ENCODE results near the gene SLC41A3.
"Not testable (repeated sequence)": the region's sequence is repeated elsewhere in the genome, so short reads cannot be mapped to it uniquely, and the experiment has no call there.

Gene SLC41A3

DNA sequence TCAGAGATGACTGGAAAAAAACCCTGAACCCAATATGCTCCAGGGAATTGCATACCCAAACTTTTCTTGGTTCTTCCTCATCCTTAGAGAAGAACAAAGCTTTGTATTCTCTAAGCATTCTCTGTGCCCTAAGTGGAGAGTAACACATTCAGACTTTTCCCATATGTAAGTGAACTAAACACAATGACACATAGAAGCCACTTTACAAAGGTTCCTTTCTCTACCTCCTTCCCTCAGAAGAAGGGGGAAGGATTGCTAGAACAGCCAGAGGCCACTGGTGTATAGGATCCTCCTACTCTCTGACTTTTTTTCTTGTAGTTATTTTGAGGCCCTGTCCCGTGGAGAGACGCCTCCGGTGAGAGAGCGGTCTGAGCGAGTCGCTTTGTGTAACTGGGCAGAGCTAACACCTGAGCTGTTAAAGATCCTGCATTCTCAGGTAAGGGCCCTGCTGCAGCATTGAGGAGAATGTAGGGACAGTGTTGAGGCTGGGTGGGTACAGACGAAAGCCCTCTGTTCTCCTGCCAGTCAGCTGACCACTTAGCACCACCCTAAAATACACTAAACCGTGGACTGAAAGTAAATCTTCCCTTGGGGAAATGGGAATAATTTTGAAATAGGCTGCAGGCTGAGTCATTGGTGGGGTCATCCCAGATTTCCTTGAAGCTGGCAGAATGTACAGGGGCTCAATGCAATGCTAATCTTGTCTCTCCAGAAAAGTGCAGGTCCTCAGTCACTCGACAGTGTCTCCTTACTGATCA lies 108.5 kb downstream of the SLC41A3 start:
- not testable (repeated sequence) for DNase-seq

GRCh38 chr3:125971997-125972944 lies 111.7 kb downstream of the SLC41A3 start:
- not testable (repeated sequence) for DNase-seq

DNA sequence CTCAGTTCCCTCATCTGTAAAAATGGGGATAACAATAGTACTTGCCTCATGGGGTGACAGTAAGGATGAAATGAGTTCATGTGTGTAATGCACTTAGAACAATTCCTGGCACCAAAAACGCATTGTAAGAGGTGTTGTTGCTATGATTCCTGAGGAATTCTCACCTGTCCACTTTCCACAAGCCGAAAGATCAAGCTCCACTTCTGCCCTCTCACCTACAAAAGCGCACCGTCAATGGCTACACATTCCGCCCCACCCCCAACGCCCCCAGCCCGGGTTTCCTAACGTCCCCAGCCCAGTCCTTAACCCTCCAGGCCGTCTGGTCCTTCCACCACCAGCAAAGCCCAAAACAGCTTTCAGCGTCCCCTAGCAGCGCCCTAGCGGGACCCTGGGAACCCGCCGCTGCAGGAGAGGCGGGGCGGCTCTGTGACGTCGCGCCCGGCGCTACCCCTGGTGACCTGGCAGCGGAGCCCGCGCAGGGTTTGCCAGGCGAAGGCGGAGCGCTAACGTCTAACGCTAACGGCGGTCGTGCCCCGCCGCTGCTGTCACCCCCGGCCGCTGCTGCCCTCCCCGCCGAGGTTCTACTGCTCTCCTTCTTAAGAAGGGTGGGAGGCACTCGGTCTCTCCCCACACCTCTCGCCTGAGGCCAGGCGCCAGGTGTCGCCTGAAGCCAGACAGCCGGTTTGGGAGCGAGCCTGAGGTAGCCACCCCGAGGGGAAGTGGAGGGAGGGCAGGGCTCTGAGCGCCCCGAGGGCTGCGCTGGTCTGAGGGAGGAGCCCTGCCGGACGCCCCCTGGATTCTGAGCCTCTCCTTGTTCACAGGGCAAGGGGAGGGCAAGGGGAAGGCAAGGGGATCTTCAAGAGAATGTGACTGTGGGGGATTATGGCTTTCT lies 115.0 kb downstream of the SLC41A3 start, which contains the start of gene ROPN1B:
ROPN1B (plus strand) TSS at position 478 of the 892 bp plus-strand sequence. CDS start 2,877 bp downstream, outside the sequence.
- not testable (repeated sequence) for DNase-seq

DNA sequence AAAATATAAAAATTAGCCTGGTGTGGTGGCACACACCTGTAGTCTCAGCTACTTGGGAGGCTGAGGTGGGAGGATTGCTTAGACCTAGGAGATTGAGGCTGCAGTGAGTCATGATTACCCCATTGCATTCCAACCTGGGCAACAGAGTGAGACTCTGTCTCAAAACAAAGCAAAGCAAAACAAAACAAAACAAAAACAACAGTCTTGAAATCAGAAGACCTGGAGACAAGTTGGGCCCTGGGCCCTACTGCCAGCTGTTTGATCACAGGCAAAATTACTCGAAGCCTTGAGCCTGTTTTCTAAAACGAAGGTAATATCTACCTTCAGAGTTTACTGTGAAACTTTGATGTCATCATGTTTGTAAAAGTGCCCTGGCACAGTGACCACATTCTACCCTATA lies 115.8 kb downstream of the SLC41A3 start:
- DNase-seq, result not testable (repeated sequence)

DNA sequence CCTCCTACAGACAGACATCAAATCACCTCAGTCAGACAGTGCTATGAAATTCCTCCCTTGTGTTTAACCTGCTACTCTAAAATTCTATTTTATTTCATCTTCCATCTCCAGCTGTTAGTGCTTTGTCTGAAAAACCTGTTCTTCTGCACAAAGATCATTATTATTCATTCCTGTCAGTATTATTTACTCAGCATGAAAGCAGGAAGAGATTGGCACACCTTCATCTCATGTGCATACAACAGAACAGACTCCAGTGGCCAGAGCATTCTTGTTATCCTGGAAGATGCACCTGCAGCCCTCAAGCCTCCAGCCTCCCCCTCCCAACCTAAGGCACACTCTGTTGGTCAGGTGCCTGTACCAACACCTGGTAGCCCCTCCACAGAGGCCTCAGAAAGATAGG lies 116.8 kb downstream of the SLC41A3 start:
- no peak for DNase-seq

DNA sequence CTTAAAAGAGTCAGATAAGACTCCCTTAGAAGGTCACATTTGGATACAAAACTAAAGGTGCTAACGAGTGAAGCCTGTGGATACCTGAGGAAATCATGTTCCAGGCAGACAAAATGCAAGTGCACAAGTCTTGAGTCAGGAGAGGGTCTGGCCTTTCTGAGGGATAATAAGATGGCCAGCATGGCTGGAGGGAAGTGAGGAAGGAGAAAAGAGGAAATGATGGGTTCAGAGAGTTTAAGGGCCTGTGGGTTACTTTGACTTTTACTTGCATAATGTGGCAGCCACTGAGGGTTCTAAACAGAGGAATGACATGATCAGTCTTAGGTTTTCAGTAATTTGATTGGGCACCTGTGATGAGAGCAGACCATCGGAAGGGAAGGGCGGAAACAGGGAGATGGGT lies 118.4 kb downstream of the SLC41A3 start:
- no peak for DNase-seq

DNA sequence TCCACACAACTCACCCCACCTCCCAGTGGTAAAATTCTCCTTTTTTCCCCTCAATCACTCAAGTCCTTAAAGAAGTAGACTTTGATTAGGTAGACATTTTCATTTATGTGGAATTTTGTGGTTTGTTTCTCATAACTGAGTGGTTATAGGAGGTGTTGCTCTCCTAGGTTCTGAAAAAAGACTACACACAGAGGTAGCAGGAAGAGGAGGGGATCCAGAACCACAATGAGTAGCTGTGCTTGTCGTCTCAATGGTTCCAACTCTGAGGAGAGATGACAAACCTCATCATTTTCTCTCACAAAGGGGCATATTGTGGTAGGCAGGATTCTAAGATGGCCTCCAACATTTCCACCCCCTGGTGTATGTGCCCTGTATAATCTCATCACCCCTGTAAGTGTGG lies 120.1 kb downstream of the SLC41A3 start:
- not testable (repeated sequence) for DNase-seq

GRCh38 chr3:125961289-125961589 lies 122.7 kb downstream of the SLC41A3 start:
- DNase-seq, result no peak

DNA sequence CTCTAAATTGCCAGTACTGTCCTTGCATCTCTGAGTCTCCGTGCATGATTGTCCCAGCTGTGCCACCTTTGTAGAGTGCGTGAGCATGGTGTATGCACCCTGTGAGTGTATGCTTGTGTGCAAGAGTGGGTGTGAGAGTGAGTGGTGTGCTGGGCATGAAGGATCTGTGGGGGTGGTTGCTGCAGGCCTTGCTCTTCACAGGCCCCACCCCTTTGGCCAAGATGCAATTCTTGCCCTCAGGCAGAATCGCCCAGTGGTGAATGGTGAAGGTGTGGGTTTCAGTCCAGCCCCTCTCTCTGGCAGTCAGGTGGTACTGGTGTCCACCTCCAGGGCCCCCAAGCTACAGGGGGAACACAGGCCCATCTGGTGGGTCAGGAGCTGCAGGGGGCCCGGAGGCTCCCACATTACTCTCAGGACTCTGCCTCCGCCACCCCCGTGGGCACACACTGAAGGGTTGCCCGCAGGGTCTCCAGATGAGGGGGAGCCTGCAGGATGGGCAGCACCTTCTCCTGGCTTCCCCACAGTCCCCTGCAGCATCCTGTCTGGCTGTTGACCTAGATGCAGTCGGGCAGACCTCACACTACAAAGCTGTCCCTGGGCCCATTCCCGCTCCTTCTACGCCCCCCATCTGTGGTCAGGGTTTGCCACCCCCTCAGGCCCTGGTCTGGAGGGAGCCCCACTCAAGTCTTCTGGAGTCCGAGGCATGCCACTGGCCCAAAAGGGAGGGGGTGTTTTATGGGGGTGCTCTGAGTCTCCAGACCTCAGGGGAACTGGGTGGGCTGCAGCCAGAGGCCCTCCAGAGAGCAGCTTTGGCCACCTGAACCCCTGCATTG lies 123.3 kb downstream of the SLC41A3 start:
- no peak for DNase-seq

- no peak for DNase-seq
Observed at GRCh38 chr3:125960066-125960424, 123.9 kb downstream of the SLC41A3 start.

DNA sequence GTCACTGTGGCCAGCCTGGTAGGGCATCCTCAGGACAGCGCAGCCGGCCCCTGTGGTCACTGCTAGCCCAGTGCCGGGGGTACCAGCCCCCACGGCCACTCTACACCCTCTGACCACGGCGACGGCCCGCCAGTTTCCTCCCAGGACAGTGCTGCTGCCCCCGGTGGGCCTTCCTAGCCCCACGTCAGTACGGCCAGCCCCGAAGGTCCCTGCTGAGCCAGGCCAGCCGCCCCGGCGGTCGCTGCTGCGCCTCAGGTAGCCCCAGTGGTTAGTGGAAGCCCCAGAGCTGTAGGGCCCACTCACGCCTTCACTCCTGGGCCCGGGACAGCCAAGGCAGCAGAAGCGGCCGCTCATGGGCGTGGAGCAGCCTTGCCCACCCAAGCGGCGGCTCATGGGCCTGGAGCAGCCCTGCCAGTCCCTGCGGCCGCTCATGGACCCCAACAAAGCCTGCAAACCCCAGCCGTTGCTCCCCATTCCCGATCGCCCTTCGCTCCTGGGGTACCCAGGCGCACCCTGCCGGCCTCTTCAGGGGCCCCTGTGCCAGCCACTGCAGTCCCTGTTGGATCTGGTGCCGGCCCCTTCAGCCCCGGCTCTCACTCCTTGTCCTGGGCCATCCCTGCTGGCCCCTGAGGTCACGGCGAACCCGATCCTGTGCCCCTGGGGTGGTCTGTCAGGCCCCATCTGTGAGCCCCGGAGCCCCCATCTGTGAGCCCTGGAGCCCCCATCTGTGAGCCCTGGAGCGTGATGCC lies 124.4 kb downstream of the SLC41A3 start:
- DNase-seq, result no peak

DNA sequence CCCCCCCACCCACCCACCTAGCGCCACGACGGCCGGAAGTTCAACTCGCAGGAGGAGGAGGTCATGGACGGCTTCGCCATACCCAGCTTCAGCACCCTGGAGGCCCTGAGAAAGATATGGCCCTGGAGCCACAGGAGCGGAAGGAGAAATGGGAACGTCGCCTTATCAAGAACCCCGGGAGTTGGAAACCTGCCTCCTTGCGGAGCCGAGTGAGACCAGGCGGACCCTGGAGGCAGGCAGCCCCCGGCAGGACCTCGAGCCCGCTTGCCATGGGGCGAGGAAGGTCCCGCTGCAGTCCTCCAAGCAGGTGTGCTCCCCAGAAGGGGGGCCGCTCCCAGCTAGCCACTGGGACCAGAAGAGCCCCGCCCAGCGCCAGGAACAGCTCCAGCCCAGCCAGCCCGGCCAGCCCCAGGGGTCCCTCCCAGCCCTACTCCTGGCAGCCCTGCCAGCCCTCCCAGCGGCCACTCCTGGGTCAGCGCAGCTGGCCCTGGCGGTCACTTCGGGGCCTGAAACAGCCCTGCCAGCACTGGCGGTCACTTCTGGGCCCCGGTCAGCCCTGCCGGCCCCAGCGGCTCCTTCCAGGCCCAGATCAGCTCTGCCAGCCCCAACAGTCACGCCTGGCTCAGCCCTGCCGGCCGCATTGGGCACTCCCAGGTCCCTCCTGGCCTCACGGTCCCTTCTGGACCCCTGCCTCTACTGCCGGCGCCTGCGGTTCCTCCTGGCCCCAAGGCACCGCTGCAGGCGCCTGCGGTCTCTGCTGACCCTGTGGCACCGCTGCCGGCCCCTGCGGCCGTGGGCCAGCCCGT lies 125.2 kb downstream of the SLC41A3 start:
- DNase-seq, result no peak

GRCh38 chr3:125957674-125958510 lies 126.0 kb downstream of the SLC41A3 start:
- DNase-seq, result no peak

- DNase-seq, result not testable (repeated sequence)
Observed at GRCh38 chr3:125957020-125957419, 126.9 kb downstream of the SLC41A3 start.

All from NCI-H510A (cell line).